Neutrophil (primary cell): ENCODE data around the gene KCTD7.
"Not testable (repeated sequence)": the region's sequence is repeated elsewhere in the genome, so short reads cannot be mapped to it uniquely, and the experiment has no call there.

Source experiments
- H3K27ac ChIP-seq: fragments of 200-600 bp; sonication (generic); 2 replicates; pipeline ENCODE4 v1.5.1; 2016; ENCODE audit warnings: mild to moderate bottlenecking, moderate library complexity
- H3K27me3 ChIP-seq: fragments of 200-600 bp; sonication (generic); 2 replicates; pipeline ENCODE4 v1.6.0; 2016; ENCODE audit warnings: mild to moderate bottlenecking
- H3K36me3 ChIP-seq: fragments of 200-600 bp; sonication (generic); 2 replicates; pipeline ENCODE4 v1.5.1; 2017
- H3K4me1 ChIP-seq, 2 experiments: fragments of 200-600 bp in 1 of 2; sonication (generic) in 1 of 2; 1 replicate in 1 of 2; 2 replicates in 1 of 2; pipeline versions ENCODE4 v1.5.1 to v1.6.1; 2013 to 2016; ENCODE audit warnings: low read depth in 1 of 2, low read length in 1 of 2, mild to moderate bottlenecking in 1 of 2, moderate library complexity in 1 of 2; ENCODE audit not compliant: control insufficient read depth in 1 of 2, insufficient read depth in 1 of 2
- H3K4me3 ChIP-seq, 2 experiments: fragments of 200-600 bp in 1 of 2; sonication (generic) in 1 of 2; 1 replicate in 1 of 2; 2 replicates in 1 of 2; pipeline ENCODE4 v1.5.1; 2013 to 2016; ENCODE audit warnings: low read depth in 1 of 2, low read length in 1 of 2, mild to moderate bottlenecking in 1 of 2, moderate library complexity in 1 of 2
- H3K9me3 ChIP-seq: fragments of 200-600 bp; sonication (generic); 2 replicates; pipeline ENCODE4 v1.5.1; 2016
- TF ChIP-seq, protein P1 (sequence below): fragments of 200-600 bp; sonication (generic); IDR thresholded peaks from 2 replicates; pipeline ENCODE4 v1.5.1; 2016; ENCODE audit warnings: antibody characterized with exemption

The KCTD7 gene

DNA sequence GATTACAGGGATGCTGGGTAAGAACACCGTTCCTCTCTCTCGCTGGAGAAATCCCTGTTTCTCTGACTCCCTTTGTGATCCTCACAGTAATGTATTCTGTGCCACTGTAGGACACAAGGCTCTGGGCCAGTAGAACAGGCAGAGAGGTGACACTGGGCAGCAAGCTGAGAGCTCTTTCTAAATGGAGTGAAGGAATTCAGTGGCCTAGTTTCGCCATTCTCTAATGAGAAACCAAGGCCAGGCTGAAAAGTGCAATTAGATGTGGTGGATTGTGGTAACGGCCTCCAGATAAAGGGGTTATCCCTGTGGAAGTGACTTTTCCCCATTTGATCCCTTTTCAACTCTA, 12.8 kb downstream of the KCTD7 start:
- no peak overlapping the region for H3K4me3 ChIP-seq
- no peaks in the 10 kb centered on the region for H3K9me3 ChIP-seq
- peaks cover 85% of the 10 kb centered on the region for H3K36me3 ChIP-seq
- no peaks in the 10 kb centered on the region for H3K4me1 ChIP-seq
- TF ChIP-seq, protein P1, sequence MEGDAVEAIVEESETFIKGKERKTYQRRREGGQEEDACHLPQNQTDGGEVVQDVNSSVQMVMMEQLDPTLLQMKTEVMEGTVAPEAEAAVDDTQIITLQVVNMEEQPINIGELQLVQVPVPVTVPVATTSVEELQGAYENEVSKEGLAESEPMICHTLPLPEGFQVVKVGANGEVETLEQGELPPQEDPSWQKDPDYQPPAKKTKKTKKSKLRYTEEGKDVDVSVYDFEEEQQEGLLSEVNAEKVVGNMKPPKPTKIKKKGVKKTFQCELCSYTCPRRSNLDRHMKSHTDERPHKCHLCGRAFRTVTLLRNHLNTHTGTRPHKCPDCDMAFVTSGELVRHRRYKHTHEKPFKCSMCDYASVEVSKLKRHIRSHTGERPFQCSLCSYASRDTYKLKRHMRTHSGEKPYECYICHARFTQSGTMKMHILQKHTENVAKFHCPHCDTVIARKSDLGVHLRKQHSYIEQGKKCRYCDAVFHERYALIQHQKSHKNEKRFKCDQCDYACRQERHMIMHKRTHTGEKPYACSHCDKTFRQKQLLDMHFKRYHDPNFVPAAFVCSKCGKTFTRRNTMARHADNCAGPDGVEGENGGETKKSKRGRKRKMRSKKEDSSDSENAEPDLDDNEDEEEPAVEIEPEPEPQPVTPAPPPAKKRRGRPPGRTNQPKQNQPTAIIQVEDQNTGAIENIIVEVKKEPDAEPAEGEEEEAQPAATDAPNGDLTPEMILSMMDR: no peak
- H3K27ac ChIP-seq: no peak overlapping the region
- no peaks in the 10 kb centered on the region for H3K27me3 ChIP-seq

DNA sequence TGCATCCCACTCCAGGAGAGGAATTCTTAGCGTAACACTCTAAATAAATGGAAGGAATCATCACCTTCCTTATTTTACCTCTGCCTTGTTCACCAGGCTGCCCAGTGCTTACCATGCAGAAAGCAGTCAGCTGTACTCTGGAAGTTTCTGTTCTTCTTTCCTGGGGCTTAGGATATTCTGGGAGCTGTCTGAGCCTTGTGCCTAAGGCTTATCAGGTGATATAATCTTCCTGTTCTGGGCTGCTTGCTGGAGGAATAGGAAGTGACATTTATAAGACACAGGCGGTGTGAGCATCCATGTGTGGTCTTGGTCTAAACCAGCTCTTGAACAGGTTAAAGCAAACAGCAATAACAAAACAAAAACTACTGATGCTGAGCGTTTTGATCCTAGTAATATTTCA, 13.5 kb downstream of the KCTD7 start:
- Histone ChIP-seq H3K27me3 (peaks cover 1% of the 10 kb centered on the region), H3K36me3 (peaks cover 78% of the 10 kb centered on the region), H3K27ac (no peak overlapping the region), H3K4me1 (no peaks in the 10 kb centered on the region), H3K4me3 (no peak overlapping the region), H3K9me3 (no peaks in the 10 kb centered on the region)
- TF ChIP-seq, protein P1: no peak

DNA sequence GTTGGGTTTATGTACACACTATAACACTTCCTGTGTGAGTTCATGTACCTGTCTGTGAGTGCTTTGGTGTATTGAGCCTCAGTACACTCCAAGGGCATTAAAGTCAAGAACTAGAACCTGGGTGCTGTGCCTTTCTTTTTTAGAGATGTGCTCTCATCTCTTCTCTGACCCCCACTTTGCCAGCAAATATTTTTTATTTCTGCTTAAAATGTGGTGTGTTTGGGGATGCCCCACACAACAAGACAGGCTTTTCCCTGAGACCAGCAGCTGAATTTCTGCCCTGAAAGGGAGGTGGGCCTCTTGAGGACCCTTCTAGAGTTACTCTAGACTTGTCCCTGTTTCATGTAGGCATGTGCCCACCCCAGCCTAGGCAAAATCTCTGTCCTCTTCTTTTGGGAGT, 14.3 kb downstream of the KCTD7 start:
- Histone ChIP-seq H3K9me3 (no peaks in the 10 kb centered on the region), H3K4me1 (no peaks in the 10 kb centered on the region), H3K27me3 (peaks cover 3% of the 10 kb centered on the region), H3K4me3 (no peak overlapping the region), H3K27ac (no peak overlapping the region), H3K36me3 (peaks cover 74% of the 10 kb centered on the region)
- TF ChIP-seq, protein P1: no peak

DNA sequence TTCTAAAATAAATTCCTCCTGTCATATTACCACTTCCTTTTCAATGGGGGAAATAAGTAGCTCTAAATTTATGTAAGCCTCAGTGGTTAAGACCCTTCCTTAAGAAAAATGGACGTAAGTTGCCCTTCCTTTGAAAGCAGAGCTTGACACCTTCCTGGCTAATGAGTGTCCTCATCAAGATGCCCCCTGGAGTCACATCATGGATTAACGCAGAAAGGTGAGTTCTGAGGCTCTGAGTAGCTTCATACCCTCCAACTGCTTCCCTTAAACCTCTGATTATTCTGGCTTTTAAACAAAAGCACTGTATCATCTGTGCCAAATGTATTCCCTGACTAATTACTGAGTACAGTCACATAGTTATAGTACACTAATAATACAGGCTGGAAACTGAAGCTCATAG, 14.7 kb downstream of the KCTD7 start:
- H3K36me3 ChIP-seq: peaks cover 69% of the 10 kb centered on the region
- no peaks in the 10 kb centered on the region for H3K9me3 ChIP-seq
- no peak overlapping the region for H3K27ac ChIP-seq
- H3K4me3 ChIP-seq: no peak overlapping the region
- TF ChIP-seq, protein P1: no peak
- H3K4me1 ChIP-seq: no peaks in the 10 kb centered on the region
- peaks cover 3% of the 10 kb centered on the region for H3K27me3 ChIP-seq

DNA sequence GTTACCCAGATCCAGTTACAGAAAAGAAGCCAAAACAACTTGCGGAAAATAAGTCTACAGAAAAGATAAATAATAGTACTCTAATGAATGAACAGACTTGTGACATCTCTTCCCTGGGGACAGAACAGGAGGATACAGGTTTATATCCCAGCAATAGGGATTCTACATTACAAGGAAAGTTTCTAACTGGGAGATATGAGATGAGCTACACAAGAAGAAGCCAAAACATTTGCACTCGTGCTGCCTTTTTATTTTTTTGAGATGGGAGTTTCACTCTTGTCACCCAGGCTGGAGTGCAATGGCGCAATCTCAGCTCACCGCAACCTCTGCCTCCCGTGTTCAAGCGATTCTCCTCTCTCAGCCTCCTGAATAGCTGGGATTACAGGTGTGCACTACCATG, 22.3 kb downstream of the KCTD7 start:
- H3K27ac ChIP-seq, H3K4me3 ChIP-seq, H3K9me3 ChIP-seq, H3K27me3 ChIP-seq, H3K36me3 ChIP-seq: not testable (repeated sequence)
- H3K4me1 ChIP-seq: peaks cover 16 to 17% of the 10 kb centered on the region in 2 experiments

DNA sequence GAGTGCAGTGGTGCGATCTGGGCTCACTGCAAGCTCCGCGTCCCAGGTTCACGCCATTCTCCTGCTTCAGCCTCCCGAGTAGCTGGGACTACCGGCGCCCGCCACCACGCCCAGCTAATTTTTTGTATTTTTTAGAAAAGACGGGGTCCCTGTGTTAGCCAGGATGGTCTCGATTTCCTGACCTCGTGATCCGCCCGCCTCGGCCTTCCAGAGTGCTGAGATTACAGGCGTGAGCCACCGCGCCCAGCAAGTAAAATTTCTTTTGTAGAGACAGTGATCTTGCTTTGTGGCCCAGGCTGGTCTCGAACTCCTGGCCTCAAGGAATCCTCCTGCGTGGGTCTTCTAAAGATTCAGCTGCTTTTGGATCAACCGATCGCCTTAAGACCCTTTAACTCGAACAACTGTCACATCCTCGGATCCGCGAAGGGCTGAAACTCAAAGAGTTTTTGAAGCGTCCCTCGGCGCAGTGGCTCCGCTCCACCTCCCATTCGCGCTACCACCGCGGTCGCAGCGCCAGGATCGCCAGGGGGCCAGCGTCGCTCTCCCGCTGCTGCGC, 25.1 kb downstream of the KCTD7 start:
- H3K36me3 ChIP-seq: not testable (repeated sequence)

More for the DNA sequence above, 25.1 kb downstream of the KCTD7 start:
- H3K9me3 ChIP-seq, H3K27me3 ChIP-seq: not testable (repeated sequence)
- peak overlapping the region; percentile 100 for H3K27ac ChIP-seq
- H3K4me3 ChIP-seq: peak overlapping the region; percentile 84 to 95
- TF ChIP-seq, protein P1: peak; percentile 37
- H3K4me1 ChIP-seq: peaks cover 16 to 17% of the 10 kb centered on the region in 2 experiments
